GM10847 (cell line): ENCODE data around the gene SLC24A4.

Source experiments
- POLR2A ChIP-seq: IDR thresholded peaks from 2 replicates; pipeline ENCODE4 v1.6.1; 2011; ENCODE audit not compliant: insufficient read length; ENCODE audit errors: extremely low read depth

The SLC24A4 gene

GRCh38 chr14:92475037-92475436 is 152.1 kb downstream of the SLC24A4 start:
- no peak for TF ChIP-seq POLR2A

DNA sequence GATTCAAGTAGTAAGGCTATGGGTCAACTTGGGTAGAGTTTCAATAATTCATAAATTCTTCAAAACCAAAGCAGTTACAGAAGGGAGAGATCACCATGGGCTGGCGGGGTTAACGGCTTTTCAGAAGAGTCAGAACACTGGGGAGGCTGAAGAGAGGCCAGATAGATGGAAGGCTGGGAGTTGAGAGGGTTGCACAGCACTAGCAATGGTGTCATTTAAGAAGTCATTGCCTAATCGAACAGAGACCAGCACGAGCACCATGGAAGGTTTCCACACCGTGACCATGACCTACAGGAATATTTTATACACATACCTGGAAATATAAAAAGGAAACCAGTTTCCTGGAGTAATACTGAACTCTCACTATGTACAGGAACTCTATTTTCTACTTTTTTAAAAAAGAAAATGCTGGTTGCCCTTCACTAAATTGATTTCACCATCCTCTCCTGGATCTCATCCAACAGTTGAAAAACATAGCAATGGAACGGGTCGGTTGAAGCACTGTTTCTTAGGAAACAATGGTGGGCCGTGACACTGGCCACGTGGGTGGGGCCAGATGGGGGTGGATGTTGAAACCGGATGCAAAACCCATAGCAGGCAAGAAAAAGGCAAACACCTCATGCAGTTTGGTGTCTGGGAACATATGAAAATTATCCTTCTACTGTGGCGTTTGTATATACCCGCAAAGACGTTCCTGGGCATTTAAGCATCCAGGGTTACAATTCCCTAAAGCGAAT is 152.7 kb downstream of the SLC24A4 start:
- TF ChIP-seq POLR2A = no peak

GRCh38 chr14:92480856-92481255 is 157.9 kb downstream of the SLC24A4 start:
- no peak for TF ChIP-seq POLR2A

DNA sequence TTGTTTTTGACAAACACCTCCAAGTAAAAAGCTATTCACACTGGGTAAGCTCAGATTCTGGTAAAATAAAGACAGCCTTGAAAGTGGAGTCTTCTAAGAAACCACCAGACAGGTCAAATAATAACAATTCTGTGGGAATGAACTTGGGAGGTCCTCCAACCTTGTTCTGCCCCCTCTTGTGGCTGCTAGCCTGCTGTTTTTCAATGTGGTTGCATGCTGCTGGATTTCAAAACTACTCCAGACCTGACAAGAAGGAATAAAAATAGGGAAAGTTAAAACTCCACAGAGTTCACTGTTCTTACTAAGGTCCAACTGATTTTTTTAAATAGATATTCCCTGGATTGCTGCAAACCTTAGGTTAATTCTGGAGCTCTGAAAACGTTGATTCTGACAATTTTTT is 158.4 kb downstream of the SLC24A4 start:
- TF ChIP-seq POLR2A = no peak

- TF ChIP-seq POLR2A = no peak
These were observed 159.0 kb downstream of the SLC24A4 start for GRCh38 chr14:92481811-92482555.

DNA sequence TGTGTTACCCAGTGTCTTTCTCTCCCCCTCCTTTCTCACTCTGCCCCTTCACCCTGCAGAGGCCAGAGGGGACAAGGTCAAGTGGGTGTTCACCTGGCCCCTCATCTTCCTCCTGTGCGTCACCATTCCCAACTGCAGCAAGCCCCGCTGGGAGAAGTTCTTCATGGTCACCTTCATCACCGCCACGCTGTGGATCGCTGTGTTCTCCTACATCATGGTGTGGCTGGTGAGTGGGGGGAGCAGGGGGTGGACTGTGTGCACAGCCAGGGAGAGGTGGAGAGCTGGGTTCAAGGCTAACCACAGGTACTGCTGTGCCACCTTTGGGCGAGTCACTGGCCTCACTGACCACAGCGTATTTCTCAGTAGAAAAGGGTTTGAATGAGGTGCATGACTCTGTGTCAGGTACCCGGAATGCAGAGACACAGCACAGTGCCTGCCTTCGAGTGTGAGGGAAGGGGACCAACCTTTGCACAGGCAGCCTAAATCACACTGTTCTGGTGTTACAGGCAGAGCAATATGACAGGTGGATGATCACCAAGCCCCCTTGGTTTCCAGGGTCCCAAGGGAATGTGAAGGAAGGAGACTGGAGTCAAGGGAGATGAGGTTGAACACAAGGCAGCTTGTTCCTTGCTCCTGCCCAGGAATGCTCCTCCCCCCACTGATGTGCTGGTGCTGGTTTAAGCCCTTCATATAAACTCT is 159.8 kb downstream of the SLC24A4 start:
- no peak for TF ChIP-seq POLR2A

DNA sequence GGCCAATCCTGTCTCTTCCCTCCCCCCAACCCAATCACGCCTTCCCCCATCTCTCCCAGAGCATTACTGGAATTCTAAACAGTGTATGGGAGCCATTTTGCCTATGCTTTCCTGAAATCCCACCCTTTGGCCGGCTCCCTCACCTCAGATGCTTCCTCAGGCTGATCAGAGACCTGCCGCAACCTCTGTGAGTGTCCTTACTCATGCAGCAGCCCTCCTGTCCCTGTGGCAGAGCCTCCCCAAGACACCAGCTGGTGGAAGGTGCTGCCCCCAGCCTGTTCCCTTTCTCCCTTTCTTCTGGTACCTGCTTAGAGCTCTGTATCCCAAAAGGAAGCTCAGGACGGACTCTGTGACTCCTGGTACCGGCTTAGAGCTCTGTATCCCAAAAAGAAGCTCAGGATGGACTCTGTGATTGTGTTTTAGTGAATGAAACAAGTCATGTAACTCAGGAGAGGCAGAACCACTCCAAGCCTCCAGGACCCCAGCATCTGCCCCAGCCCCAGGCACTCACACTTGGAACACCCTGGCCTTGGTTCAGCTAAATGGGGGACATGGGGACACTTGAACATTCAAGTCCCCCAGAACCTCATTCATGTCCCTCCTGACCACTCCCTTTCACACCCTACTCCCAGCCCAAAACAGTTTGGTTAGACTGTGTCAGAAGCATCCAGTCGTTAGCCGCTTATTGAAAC is 161.3 kb downstream of the SLC24A4 start:
- no peak for TF ChIP-seq POLR2A

GRCh38 chr14:92486881-92487280 is 163.9 kb downstream of the SLC24A4 start:
- TF ChIP-seq POLR2A = no peak

- TF ChIP-seq POLR2A = no peak
These were observed 164.7 kb downstream of the SLC24A4 start for GRCh38 chr14:92487513-92488133.

GRCh38 chr14:92489394-92490238 is 166.7 kb downstream of the SLC24A4 start:
- no peak for TF ChIP-seq POLR2A

- TF ChIP-seq POLR2A = no peak
These were observed 167.4 kb downstream of the SLC24A4 start for GRCh38 chr14:92490239-92490959.

- TF ChIP-seq POLR2A = no peak
These were observed 168.8 kb downstream of the SLC24A4 start for GRCh38 chr14:92491782-92492181.

DNA sequence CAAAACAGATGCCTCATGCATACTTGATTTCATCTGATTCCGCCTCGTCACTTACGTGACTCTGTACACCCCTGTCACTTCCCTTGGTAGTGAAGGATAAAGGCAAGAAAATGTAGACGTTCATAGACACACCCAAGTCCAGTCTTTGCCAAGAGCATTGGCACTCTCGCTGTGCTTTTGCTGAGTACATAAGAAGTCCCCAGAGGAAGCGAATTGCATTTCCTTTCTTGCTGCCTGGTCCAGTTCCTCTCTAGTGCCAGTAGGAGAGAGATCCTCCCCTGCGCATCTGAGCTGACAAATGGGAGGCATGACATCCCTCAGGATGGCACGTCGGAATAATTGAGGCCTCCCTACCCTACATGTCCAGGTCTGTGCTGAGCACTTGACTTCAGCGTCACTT is 169.3 kb downstream of the SLC24A4 start:
- no peak for TF ChIP-seq POLR2A

GRCh38 chr14:92493024-92493423 is 170.1 kb downstream of the SLC24A4 start:
- TF ChIP-seq POLR2A = no peak

DNA sequence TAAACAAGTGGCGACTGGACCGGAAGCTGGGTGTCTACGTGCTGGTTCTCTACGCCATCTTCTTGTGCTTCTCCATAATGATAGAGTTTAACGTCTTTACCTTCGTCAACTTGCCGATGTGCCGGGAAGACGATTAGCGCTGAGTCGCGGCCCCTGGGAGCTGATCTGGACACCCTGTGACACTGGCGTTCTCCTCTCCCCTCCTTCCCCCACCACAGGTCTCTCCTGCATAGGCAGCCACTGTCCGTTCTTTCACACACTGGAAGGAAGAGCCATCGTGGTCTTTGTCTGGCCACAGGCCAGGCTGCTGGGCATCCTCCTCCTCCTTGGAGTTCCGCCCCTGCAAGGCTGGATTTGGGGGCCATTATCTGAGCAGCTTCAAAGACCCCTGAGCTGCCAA is 170.5 kb downstream of the SLC24A4 start:
- no peak for TF ChIP-seq POLR2A
